OCI-LY1 (cell line): ENCODE data around the gene SP7.
"Not testable (repeated sequence)": the region's sequence is repeated elsewhere in the genome, so short reads cannot be mapped to it uniquely, and the experiment has no call there.

ENCODE experiments used
- H2AFZ ChIP-seq: fragments of 200-600 bp; sonication (generic), shearing (Covaris generic); 2 replicates; pipeline ENCODE4 v1.6.0; 2014; ENCODE audit warnings: antibody characterized with exemption, mild to moderate bottlenecking, low read length
- H3F3A ChIP-seq: fragments of 200-600 bp; sonication (generic), shearing (Covaris generic); 2 replicates; pipeline ENCODE4 v1.6.0; 2014; ENCODE audit warnings: mild to moderate bottlenecking, antibody characterized with exemption, low read length, moderate library complexity; ENCODE audit not compliant: insufficient read depth
- H3K27ac ChIP-seq: fragments of 200-600 bp; sonication (generic); 2 replicates; pipeline ENCODE4 v1.5.1; 2014; ENCODE audit warnings: low read length, mixed run types, mild to moderate bottlenecking, low read depth; ENCODE audit not compliant: poor library complexity, severe bottlenecking
- H3K27me3 ChIP-seq: fragments of 200-600 bp; sonication (generic); 2 replicates; pipeline ENCODE4 v1.6.0; 2014; ENCODE audit warnings: antibody characterized with exemption, mild to moderate bottlenecking, low read length, moderate library complexity; ENCODE audit not compliant: insufficient read depth
- H3K36me3 ChIP-seq: fragments of 200-600 bp; sonication (generic); 2 replicates; pipeline ENCODE4 v1.6.1; 2014; ENCODE audit warnings: mild to moderate bottlenecking, antibody characterized with exemption, low read length, moderate library complexity, mixed read lengths; ENCODE audit not compliant: insufficient read depth
- H3K4me1 ChIP-seq: fragments of 200-600 bp; sonication (generic); 2 replicates; pipeline ENCODE4 v1.5.1; 2014; ENCODE audit warnings: mild to moderate bottlenecking, low read length, moderate library complexity; ENCODE audit not compliant: insufficient read depth, severe bottlenecking
- H3K4me2 ChIP-seq: fragments of 200-600 bp; sonication (generic), shearing (Covaris generic); 2 replicates; pipeline ENCODE4 v1.6.1; 2014; ENCODE audit warnings: low read length
- H3K4me3 ChIP-seq: fragments of 200-600 bp; sonication (generic); 2 replicates; pipeline ENCODE4 v1.5.1; 2014; ENCODE audit warnings: low read length, low read depth, mild to moderate bottlenecking, mixed read lengths; ENCODE audit not compliant: poor library complexity, severe bottlenecking
- H3K79me2 ChIP-seq: fragments of 200-600 bp; shearing (Covaris generic); 2 replicates; pipeline ENCODE4 v1.6.1; 2016; ENCODE audit warnings: mixed run types, low read length, mixed read lengths; ENCODE audit not compliant: insufficient read depth
- H3K9ac ChIP-seq: fragments of 200-600 bp; sonication (generic), shearing (Covaris generic); 2 replicates; pipeline ENCODE4 v1.6.1; 2014; ENCODE audit warnings: mild to moderate bottlenecking, low read length, mixed read lengths
- H3K9me2 ChIP-seq: fragments of 200-600 bp; sonication (generic), shearing (Covaris generic); 2 replicates; pipeline ENCODE4 v1.6.1; 2014; ENCODE audit warnings: low read depth, mild to moderate bottlenecking, low read length, mixed read lengths
- H3K9me3 ChIP-seq: fragments of 200-600 bp; shearing (Covaris generic); 2 replicates; pipeline ENCODE4 v1.6.1; 2014; ENCODE audit warnings: low read length, mixed read lengths
- H4K20me1 ChIP-seq: fragments of 200-600 bp; sonication (generic), shearing (Covaris generic); 2 replicates; pipeline ENCODE4 v1.6.0; 2016; ENCODE audit warnings: mild to moderate bottlenecking, low read length; ENCODE audit not compliant: insufficient read depth
- CTCF ChIP-seq: fragments of 200-600 bp; sonication (generic), shearing (Covaris generic); IDR thresholded peaks from 2 replicates; pipeline ENCODE4 v1.5.1; 2017; ENCODE audit warnings: mild to moderate bottlenecking, antibody characterized with exemption, low read length, moderate library complexity, mixed read lengths
- EZH2 ChIP-seq: fragments of 200-600 bp; sonication (generic), shearing (Covaris generic); IDR thresholded peaks from 2 replicates; pipeline ENCODE4 v1.8.0; 2017; ENCODE audit warnings: borderline replicate concordance, mixed run types, mild to moderate bottlenecking, antibody characterized with exemption, low read length, moderate library complexity, mixed read lengths

The SP7 gene

GRCh38 chr12:53333289-53333688, 2.9 kb downstream of the SP7 start:
- Histone ChIP-seq H3K9me3 (no peaks in the 10 kb centered on the region), H4K20me1 (no peaks in the 10 kb centered on the region), H3K4me3 (no peak overlapping the region), H3K36me3 (no peaks in the 10 kb centered on the region), H3K4me2 (no peak overlapping the region), H3K4me1 (no peaks in the 10 kb centered on the region), H3K79me2 (no peaks in the 10 kb centered on the region), H3K9me2 (no peaks in the 10 kb centered on the region), H2AFZ (no peak overlapping the region), H3K9ac (no peak overlapping the region), H3K27ac (no peak overlapping the region), H3K27me3 (peaks cover 21% of the 10 kb centered on the region), H3F3A (no peaks in the 10 kb centered on the region)
- TF ChIP-seq CTCF (no peak), EZH2 (no peak)

- Histone ChIP-seq H3K4me3 (no peak overlapping the region), H3K27ac (no peak overlapping the region), H3K9ac (no peak overlapping the region), H3K36me3 (no peaks in the 10 kb centered on the region), H3K9me3 (no peaks in the 10 kb centered on the region), H3F3A (no peaks in the 10 kb centered on the region), H3K4me1 (no peaks in the 10 kb centered on the region), H3K4me2 (no peak overlapping the region), H2AFZ (no peak overlapping the region), H3K27me3 (peaks cover 21% of the 10 kb centered on the region), H4K20me1 (no peaks in the 10 kb centered on the region), H3K79me2 (no peaks in the 10 kb centered on the region), H3K9me2 (no peaks in the 10 kb centered on the region)
- TF ChIP-seq CTCF (no peak), EZH2 (no peak)
Observed at GRCh38 chr12:53332744-53333143, 3.4 kb downstream of the SP7 start.

- not testable (repeated sequence) for H3K4me2 ChIP-seq, H3K9me2 ChIP-seq, H3F3A ChIP-seq, H3K79me2 ChIP-seq, H3K9me3 ChIP-seq, H3K4me1 ChIP-seq, H2AFZ ChIP-seq, H3K9ac ChIP-seq, H3K27ac ChIP-seq, H3K4me3 ChIP-seq, H4K20me1 ChIP-seq, H3K36me3 ChIP-seq
- H3K27me3 ChIP-seq = peaks cover 17% of the 10 kb centered on the region
Observed at GRCh38 chr12:53332339-53332738, 3.8 kb downstream of the SP7 start.

DNA sequence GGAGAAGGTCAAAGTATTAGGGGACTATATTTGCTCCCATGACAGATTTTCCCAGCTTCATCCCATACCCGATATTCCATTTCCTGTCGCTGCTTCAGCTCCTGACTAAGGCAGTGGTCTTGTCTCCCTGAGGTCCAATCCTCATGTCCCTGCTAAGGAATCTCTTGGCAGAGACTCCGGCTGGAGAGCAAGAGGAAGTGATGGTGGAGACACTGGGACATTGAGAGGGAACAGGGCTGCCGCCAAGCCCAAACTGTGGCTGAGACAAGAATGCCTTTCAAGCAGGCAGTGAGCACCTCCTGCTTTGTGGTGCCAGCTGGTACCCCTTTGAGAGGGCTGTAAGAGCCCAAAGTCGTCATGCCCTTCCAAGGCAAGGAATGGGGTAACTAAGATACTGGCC, 5.5 kb downstream of the SP7 start:
- TF ChIP-seq EZH2 = no peak
- Histone ChIP-seq H3K4me2 (no peak overlapping the region), H3K9ac (no peak overlapping the region), H3K4me3 (no peak overlapping the region), H3K36me3 (no peaks in the 10 kb centered on the region), H3K79me2 (no peaks in the 10 kb centered on the region), H3K4me1 (peaks cover 5% of the 10 kb centered on the region), H3K9me3 (no peaks in the 10 kb centered on the region), H3K27ac (no peak overlapping the region), H2AFZ (no peak overlapping the region), H3K9me2 (no peaks in the 10 kb centered on the region), H3F3A (no peaks in the 10 kb centered on the region), H3K27me3 (peaks cover 8% of the 10 kb centered on the region; the same call in 1 of the 2 replicates), H4K20me1 (no peaks in the 10 kb centered on the region)
